GM13976 (cell line): ENCODE data around the gene SPAG9.
"Not testable (repeated sequence)": the region's sequence is repeated elsewhere in the genome, so short reads cannot be mapped to it uniquely, and the experiment has no call there.

Experiments
- DNase-seq: peaks from one replicate; pipeline ENCODE4 v3.0.0; 2012; ENCODE audit warnings: low spot score
- CTCF ChIP-seq: IDR thresholded peaks from 2 replicates; pipeline ENCODE4 v1.5.1; 2012; ENCODE audit warnings: borderline replicate concordance, mild to moderate bottlenecking; ENCODE audit not compliant: insufficient read depth; ENCODE audit errors: extremely low read depth, missing control alignments, control extremely low read depth
- in situ Hi-C: fragments of 300-500 bp; cut with MboI; formaldehyde crosslinking; loops from one replicate; pipeline ENCODE4 v1.12.0; 2022; ENCODE audit warnings: low sequenced_read_pairs, mixed read lengths, inconsistent platforms; ENCODE audit not compliant: unreplicated experiment

The SPAG9 gene

GRCh38 chr17:51142597-51142996, 21.9 kb upstream of the SPAG9 start:
- in situ Hi-C loops, result no loop called here
- no peak for DNase-seq
- TF ChIP-seq CTCF, result no peak

GRCh38 chr17:51135956-51136355, 15.3 kb upstream of the SPAG9 start:
- no peak for DNase-seq
- in situ Hi-C loops, result no loop called here
- TF ChIP-seq CTCF, result no peak

GRCh38 chr17:51133365-51133764, 12.7 kb upstream of the SPAG9 start:
- no peak for TF ChIP-seq CTCF
- in situ Hi-C loops, result no loop called here
- no peak for DNase-seq

GRCh38 chr17:51132964-51133319, 12.3 kb upstream of the SPAG9 start:
- no peak for TF ChIP-seq CTCF
- in situ Hi-C loops, result no loop called here
- DNase-seq, result peak; percentile 42

- TF ChIP-seq CTCF, result no peak
- no peak for DNase-seq
- in situ Hi-C loops, result no loop called here
Measured at GRCh38 chr17:51128076-51128475, 7.4 kb upstream of the SPAG9 start.

GRCh38 chr17:51124640-51125503, 4.2 kb upstream of the SPAG9 start:
- no peak for DNase-seq
- TF ChIP-seq CTCF, result no peak
- in situ Hi-C loops, result no loop called here

GRCh38 chr17:51122473-51123115, 1.9 kb upstream of the SPAG9 start:
- in situ Hi-C loops, result not testable (repeated sequence)

More at GRCh38 chr17:51122473-51123115, 1.9 kb upstream of the SPAG9 start:
- DNase-seq, result not testable (repeated sequence)
